ENCODE measurements around the gene ANO7.

DNA sequence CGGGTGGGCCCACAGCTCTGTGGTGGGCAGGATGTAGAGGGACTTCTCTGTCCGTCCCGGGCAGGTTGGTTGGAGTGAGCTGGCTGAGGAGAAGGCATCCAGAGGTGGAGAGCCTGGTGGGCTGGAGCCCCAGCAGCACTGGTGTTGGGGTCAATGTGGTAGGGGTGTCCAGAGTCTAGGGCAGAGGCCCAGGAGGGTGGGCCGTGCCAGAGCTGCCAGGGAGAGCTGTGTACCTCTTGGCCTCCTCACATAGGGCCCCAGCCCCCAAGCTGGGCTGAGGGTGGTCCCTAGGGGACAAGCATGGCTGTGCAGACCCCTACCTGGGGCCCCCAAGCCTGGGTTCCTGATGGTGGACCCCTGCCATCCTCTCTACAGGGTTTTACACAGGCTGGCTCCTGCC lies 16.0 kb downstream of the ANO7 start:
- TF ChIP-seq, protein P1, sequence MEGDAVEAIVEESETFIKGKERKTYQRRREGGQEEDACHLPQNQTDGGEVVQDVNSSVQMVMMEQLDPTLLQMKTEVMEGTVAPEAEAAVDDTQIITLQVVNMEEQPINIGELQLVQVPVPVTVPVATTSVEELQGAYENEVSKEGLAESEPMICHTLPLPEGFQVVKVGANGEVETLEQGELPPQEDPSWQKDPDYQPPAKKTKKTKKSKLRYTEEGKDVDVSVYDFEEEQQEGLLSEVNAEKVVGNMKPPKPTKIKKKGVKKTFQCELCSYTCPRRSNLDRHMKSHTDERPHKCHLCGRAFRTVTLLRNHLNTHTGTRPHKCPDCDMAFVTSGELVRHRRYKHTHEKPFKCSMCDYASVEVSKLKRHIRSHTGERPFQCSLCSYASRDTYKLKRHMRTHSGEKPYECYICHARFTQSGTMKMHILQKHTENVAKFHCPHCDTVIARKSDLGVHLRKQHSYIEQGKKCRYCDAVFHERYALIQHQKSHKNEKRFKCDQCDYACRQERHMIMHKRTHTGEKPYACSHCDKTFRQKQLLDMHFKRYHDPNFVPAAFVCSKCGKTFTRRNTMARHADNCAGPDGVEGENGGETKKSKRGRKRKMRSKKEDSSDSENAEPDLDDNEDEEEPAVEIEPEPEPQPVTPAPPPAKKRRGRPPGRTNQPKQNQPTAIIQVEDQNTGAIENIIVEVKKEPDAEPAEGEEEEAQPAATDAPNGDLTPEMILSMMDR (IDR thresholded peaks at IDR 0.05; ENCODE audit: poor library complexity, severe bottlenecking), result no peak
- TF ChIP-seq SMC3 (conservative IDR thresholded peaks at IDR 0.05; ENCODE audit: poor library complexity) (no peak), EP300 (conservative IDR thresholded peaks at IDR 0.05; ENCODE audit: poor library complexity, severe bottlenecking) (no peak)

Data from neural cell (in vitro differentiated cells).